OCI-LY7 (cell line): ENCODE measurements around the gene ZNF35.

Experiments
- EZH2phosphoT487 ChIP-seq: fragments of 200-600 bp; sonication (generic); IDR thresholded peaks from 2 replicates; pipeline ENCODE4 v1.6.1; 2018; ENCODE audit warnings: low read depth, borderline replicate concordance, mild to moderate bottlenecking, mixed run types, antibody characterized with exemption, low read length, moderate library complexity, mixed read lengths
- TF ChIP-seq, protein P1 (sequence below): fragments of 200-600 bp; sonication (generic); conservative IDR thresholded peaks from 2 replicates; pipeline ENCODE4 v1.5.1; 2014; ENCODE audit warnings: mild to moderate bottlenecking, antibody characterized with exemption, low read length, moderate library complexity, mixed read lengths

DNA sequence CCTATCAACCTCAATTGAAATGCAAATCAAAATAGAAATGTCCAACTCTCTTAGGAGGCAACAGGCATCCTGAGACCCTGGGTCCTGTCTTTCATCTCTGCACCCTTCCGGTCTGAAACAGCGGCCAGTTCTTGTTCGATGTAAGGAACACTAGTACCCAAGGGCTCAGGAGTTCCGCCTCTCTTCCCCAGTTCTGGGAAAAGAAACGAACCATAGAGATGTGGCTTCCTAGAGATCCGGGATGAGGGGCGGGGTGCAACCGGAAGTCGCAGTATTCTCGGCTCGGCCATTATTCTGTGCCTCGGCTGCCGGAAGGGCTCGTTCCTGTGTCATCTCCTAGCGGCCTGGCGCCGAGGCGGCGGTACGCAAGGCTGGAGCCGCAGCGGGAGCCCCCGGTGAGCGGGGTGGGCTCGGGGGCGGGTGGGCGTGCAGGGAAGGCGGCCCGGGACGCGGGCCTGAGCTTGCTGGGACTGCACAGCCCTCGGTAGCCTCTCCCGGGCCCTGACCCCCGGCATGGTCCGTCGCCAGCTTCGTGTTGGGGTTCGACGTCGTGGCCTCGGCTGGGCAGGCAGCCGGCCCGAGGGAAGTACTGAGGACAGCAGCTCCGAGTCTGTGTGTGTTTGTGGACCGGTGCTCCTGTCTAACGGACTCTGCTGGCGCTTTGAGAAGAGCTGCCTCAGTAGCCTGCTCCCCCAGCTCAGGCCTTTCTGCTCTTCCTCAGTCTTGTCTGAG is 23.6 kb upstream of the ZNF35 start, which contains the start of gene ZNF197:
- TF ChIP-seq, protein P1, sequence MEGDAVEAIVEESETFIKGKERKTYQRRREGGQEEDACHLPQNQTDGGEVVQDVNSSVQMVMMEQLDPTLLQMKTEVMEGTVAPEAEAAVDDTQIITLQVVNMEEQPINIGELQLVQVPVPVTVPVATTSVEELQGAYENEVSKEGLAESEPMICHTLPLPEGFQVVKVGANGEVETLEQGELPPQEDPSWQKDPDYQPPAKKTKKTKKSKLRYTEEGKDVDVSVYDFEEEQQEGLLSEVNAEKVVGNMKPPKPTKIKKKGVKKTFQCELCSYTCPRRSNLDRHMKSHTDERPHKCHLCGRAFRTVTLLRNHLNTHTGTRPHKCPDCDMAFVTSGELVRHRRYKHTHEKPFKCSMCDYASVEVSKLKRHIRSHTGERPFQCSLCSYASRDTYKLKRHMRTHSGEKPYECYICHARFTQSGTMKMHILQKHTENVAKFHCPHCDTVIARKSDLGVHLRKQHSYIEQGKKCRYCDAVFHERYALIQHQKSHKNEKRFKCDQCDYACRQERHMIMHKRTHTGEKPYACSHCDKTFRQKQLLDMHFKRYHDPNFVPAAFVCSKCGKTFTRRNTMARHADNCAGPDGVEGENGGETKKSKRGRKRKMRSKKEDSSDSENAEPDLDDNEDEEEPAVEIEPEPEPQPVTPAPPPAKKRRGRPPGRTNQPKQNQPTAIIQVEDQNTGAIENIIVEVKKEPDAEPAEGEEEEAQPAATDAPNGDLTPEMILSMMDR: no peak
- TF ChIP-seq EZH2phosphoT487: no peak
